ENCODE data around the gene FN1. TPM values are rescaled to one million over a fixed set of nuclear protein-coding genes. Genes with fewer than 3 reads are reported as not detected.

The FN1 gene
- polyA plus RNA-seq, 2 of the 4 experiments (the other 2 are of a cell fraction) = 203 to 500 TPM

- DNase-seq (ENCODE audit: low read depth in 1 of 2, low spot score in 1 of 2) (no peak), ATAC-seq (no peak), FAIRE-seq (no peak)
- TF ChIP-seq USF2 (IDR thresholded peaks at IDR 0.05) (no peak), KDM1A (IDR thresholded peaks at IDR 0.05; ENCODE audit: low read depth) (no peak), EP300 (IDR thresholded peaks at IDR 0.05) (no peak)
- Histone ChIP-seq H3K4me2 (no peak overlapping the region), H3K4me1 (no peaks in the 10 kb centered on the region), H3K4me3 (no peak overlapping the region), H3K27ac (no peak overlapping the region), H3K9me3 (no peaks in the 10 kb centered on the region)
- 78% methylated on average over 7 of the region's 7 CpGs for WGBS (ENCODE audit: missing lambda C conversion rate)
- ChIA-PET POLR2A (no interaction called here), CTCF (interaction anchor here (1.2 kb wide), 1 partner anchor 13 kb away, joined by 3 read pairs; no protein-coding TSS in a partner anchor)
These were observed 51.2 kb downstream of the FN1 start for GRCh38 chr2:215384710-215385109.

GRCh38 chr2:215383652-215384279 is 52.1 kb downstream of the FN1 start:
- CTCF ChIA-PET = interaction anchor here (0.5 to 1.2 kb wide), 2 partner anchors 14 to 438 kb away, joined by 3 read pairs; no protein-coding TSS in a partner anchor

GRCh38 chr2:215382480-215382879 is 53.4 kb downstream of the FN1 start:
- Histone ChIP-seq H3K9me3 (no peaks in the 10 kb centered on the region), H3K4me3 (no peak overlapping the region), H3K4me2 (no peak overlapping the region), H3K27ac (no peak overlapping the region), H3K4me1 (no peaks in the 10 kb centered on the region)
- CTCF ChIA-PET = interaction anchor here (0.9 to 1.2 kb wide), 2 partner anchors 11 to 22 kb away, joined by 3 read pairs; no protein-coding TSS in a partner anchor
- ATAC-seq (no peak), FAIRE-seq (no peak), DNase-seq (ENCODE audit: low read depth in 1 of 2, low spot score in 1 of 2) (no peak)
- POLR2A ChIA-PET = no interaction called here
- TF ChIP-seq FOXS1 (CRISPR knock-in tag; IDR thresholded peaks at IDR 0.05) (no peak), FOSB (CRISPR knock-in tag; IDR thresholded peaks at IDR 0.05) (no peak), MAX (IDR thresholded peaks at IDR 0.05) (no peak), POLR2A (IDR thresholded peaks at IDR 0.05; ENCODE audit: low read length) (no peak), E2F6 (IDR thresholded peaks at IDR 0.05; ENCODE audit: borderline replicate concordance, low read depth) (no peak), GATA3 (IDR thresholded peaks at IDR 0.05; ENCODE audit: borderline replicate concordance) (no peak), USF2 (IDR thresholded peaks at IDR 0.05) (no peak), CHD4 (IDR thresholded peaks at IDR 0.05; ENCODE audit: borderline replicate concordance) (no peak), NFE2L2 (conservative IDR thresholded peaks at IDR 0.05; ENCODE audit: low read length) (no peak), HES2 (IDR thresholded peaks at IDR 0.05) (no peak), FOSL2 (IDR thresholded peaks at IDR 0.05) (no peak), FOSL2 (CRISPR knock-in tag; IDR thresholded peaks at IDR 0.05) (no peak), JUN (IDR thresholded peaks at IDR 0.05) (no peak)

More at GRCh38 chr2:215383652-215384279, 52.1 kb downstream of the FN1 start:
- TF ChIP-seq BCL3 (IDR thresholded peaks at IDR 0.05) = no peak
- no peak for TF ChIP-seq CTCF (IDR thresholded peaks at IDR 0.05)
- TF ChIP-seq NPAS2 (CRISPR knock-in tag; IDR thresholded peaks at IDR 0.05; ENCODE audit: borderline replicate concordance) = no peak
- no peak for TF ChIP-seq MAZ (IDR thresholded peaks at IDR 0.05; ENCODE audit: borderline replicate concordance, low read depth, low read length)
- no peak for TF ChIP-seq BHLHE40 (IDR thresholded peaks at IDR 0.05; ENCODE audit: low read depth, low read length)
- TF ChIP-seq CBX8 (IDR thresholded peaks at IDR 0.05) = no peak
- TF ChIP-seq JUN (IDR thresholded peaks at IDR 0.05) = no peak
- Histone ChIP-seq H3K9me3 (no peaks in the 10 kb centered on the region), H3K27ac (no peak overlapping the region), H3K4me3 (no peak overlapping the region), H3K4me2 (no peak overlapping the region), H3K4me1 (no peaks in the 10 kb centered on the region)
- peak in 1 of 2 experiments; percentile 28; a peak in 1 of 6 replicates for ATAC-seq
- POLR2A ChIA-PET = no interaction called here
- 94% methylated on average over 8 of the region's 8 CpGs for WGBS (ENCODE audit: missing lambda C conversion rate)
- no peak for FAIRE-seq
- DNase-seq (ENCODE audit: low read depth in 1 of 2, low spot score in 1 of 2) = no peak

Measured in A549 (cell line).